CD8-positive, alpha-beta memory T cell (primary cell): ENCODE results near the gene NR3C1. TPM values are rescaled to one million over a fixed set of nuclear protein-coding genes. Genes with fewer than 3 reads are reported as not detected.

Source experiments
- CTCF ChIA-PET: fragments of 350-600 bp; sonication (Branson Sonifier 250); formaldehyde crosslinking; loops from one replicate; lab custom pipeline; 2021; ENCODE audit warnings: antibody characterized with exemption; lab: Charles Lee
- POLR2A ChIA-PET: fragments of 350-600 bp; sonication (Branson Sonifier 250); formaldehyde crosslinking; loops from one replicate; lab custom pipeline; 2021; ENCODE audit warnings: antibody characterized with exemption; lab: Charles Lee
- DNase-seq, 5 donors: peaks; one replicate each; pipeline versions ENCODE4 v3.0.0 to v3.0.0-alpha.2; 2020 to 2022; ENCODE audit warnings: mixed read lengths in 1 of 5
- H3K27ac ChIP-seq: one replicate; pipeline ENCODE4 v1.7.0; 2013; ENCODE audit warnings: low read depth, mild to moderate bottlenecking, low read length, moderate library complexity
- H3K27me3 ChIP-seq: 2 replicates; pipeline ENCODE4 v1.7.0; 2013; ENCODE audit warnings: low read length, mild to moderate bottlenecking; ENCODE audit not compliant: insufficient read depth, poor library complexity, severe bottlenecking
- H3K36me3 ChIP-seq: 2 replicates; pipeline ENCODE4 v1.7.0; 2013; ENCODE audit warnings: mild to moderate bottlenecking, low read length, moderate library complexity; ENCODE audit not compliant: insufficient read depth
- H3K4me1 ChIP-seq: 2 replicates; pipeline ENCODE4 v1.7.0; 2013; ENCODE audit warnings: mild to moderate bottlenecking, low read length, moderate library complexity; ENCODE audit not compliant: insufficient read depth
- H3K4me3 ChIP-seq: 2 replicates; pipeline ENCODE4 v1.7.0; 2013; ENCODE audit warnings: mild to moderate bottlenecking, low read length
- H3K9me3 ChIP-seq: 2 replicates; pipeline ENCODE4 v1.7.0; 2013; ENCODE audit warnings: mild to moderate bottlenecking, low read length
- H3K27ac Mint-ChIP-seq, 8 donors: one replicate each; pipeline ENCODE4 v1.8.0; 2020 to 2021; ENCODE audit warnings: mixed read lengths in 8 of 8, mild to moderate bottlenecking in 6 of 8, inconsistent platforms in 3 of 8, moderate library complexity in 3 of 8
- H3K27me3 Mint-ChIP-seq, 2 donors: one replicate each; pipeline ENCODE4 v1.8.0; 2020 to 2021; ENCODE audit warnings: mixed read lengths in 2 of 2, mild to moderate bottlenecking in 1 of 2, moderate library complexity in 1 of 2
- H3K36me3 Mint-ChIP-seq, 3 donors: one replicate each; pipeline ENCODE4 v1.8.0; 2020 to 2021; ENCODE audit warnings: mixed read lengths in 3 of 3, inconsistent platforms in 1 of 3, mild to moderate bottlenecking in 1 of 3
- H3K4me1 Mint-ChIP-seq, 3 donors: one replicate each; pipeline ENCODE4 v1.8.0; 2020 to 2021; ENCODE audit warnings: mixed read lengths in 3 of 3, inconsistent platforms in 1 of 3, mild to moderate bottlenecking in 1 of 3
- H3K4me3 Mint-ChIP-seq, 7 donors: one replicate each; pipeline ENCODE4 v1.8.0; 2020 to 2021; ENCODE audit warnings: mixed read lengths in 7 of 7, mild to moderate bottlenecking in 6 of 7, moderate library complexity in 4 of 7, inconsistent platforms in 2 of 7
- H3K9me3 Mint-ChIP-seq, 5 donors: one replicate each; pipeline ENCODE4 v1.8.0; 2020 to 2022; ENCODE audit warnings: mixed read lengths in 5 of 5, mild to moderate bottlenecking in 3 of 5, moderate library complexity in 2 of 5, inconsistent platforms in 1 of 5
- polyA plus RNA-seq: library from polyadenylated mRNA; unstranded; fragments of 300-500 nt; fragmentation: Illumina TruSeq; gene quantifications from one replicate; pipeline ENCODE4 v1.2.3, GENCODE V29; 2021
- total RNA-seq, 2 experiments: library from RNA; stranded (reverse); gene quantifications; one replicate each; pipeline ENCODE4 v1.2.3, GENCODE V29; 2021

The NR3C1 gene
- total and polyA plus RNA-seq, 3 experiments from 2014 or later, result 65.3 to 85.5 (median 66.5) TPM

DNA sequence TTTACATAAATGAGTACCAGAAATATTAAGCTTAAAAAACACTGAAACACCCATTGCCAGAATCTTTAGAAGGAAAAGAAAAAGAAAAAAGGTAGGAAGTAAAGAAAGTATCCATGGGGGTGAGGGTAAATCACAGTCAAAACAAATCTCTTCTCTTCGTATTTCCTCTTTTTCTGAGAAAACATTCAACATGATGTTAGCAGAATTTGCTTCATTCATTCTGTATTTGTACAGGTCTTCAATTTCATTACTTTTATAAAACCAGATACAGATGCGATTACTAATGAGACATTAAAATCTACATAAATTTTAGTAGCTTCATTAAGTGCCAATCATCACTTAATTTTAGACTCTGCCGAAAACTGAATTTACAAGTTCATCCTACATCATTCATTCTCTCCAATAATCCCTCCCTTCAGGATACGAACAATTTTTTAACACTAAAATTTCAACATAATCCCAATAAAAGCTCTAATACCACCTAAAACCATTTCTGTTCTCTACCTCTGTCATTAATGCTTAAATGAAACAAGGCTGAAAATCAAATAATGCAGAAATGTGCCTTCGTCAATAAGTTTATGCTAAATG, 7.0 kb downstream of the NR3C1 start:
- ChIA-PET CTCF (interaction anchor here (2.2 kb wide), 1 partner anchor 394 kb away, joined by 6 read pairs; no protein-coding TSS in a partner anchor), POLR2A (no interaction called here)
- Mint-ChIP-seq H3K9me3 (no peaks in the 10 kb centered on the region), H3K27me3 (no peaks in the 10 kb centered on the region), H3K27ac (peak overlapping the region in 6 of 8 donors; percentile 1 to 89 (median 28)), H3K36me3 (peaks cover 14 to 62% (median 17%) of the 10 kb centered on the region in 3 donors), H3K4me3 (peak overlapping the region; percentile 38 to 97 (median 93)), H3K4me1 (peaks cover 89 to 94% (median 92%) of the 10 kb centered on the region in 3 donors)
- H3K9me3 ChIP-seq, result no peaks in the 10 kb centered on the region
- H3K27ac ChIP-seq, result no peak overlapping the region
- DNase-seq, result no peak
- no peaks in the 10 kb centered on the region for H3K27me3 ChIP-seq
- no peaks in the 10 kb centered on the region for H3K36me3 ChIP-seq
- H3K4me1 ChIP-seq, result peaks cover 70% of the 10 kb centered on the region
- H3K4me3 ChIP-seq, result peak overlapping the region; percentile 12

DNA sequence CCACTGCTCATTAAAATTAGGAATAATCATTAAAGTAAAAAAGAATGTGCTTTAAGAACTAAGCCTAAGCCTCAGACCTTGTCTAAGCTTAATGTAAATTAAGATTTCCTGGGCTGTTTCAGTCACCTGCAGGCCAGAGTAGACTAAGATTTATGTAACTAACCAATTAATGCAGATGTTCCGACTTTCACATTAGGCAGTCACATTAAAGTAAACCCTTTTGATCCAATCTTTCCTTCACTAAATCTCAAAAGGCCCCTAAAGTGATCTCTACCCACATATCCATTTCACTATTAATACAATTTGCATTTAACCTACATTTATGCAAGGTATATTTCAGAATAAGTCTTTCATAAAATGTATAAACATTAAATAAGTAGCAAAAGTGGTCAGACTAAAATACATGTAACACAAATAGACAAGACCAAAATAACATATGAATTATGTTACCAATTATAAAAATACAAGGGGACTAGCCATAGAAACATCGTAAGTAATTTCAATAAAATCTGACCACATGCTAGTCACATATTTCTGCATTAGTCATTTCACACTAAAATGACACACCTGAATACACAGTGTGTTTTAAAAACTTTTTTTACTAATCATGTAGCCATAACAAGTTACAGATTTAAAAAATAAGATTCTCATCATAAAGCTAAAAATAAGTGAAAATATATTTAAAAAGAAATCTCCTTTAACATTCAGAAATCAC, 7.7 kb downstream of the NR3C1 start:
- H3K36me3 Mint-ChIP-seq, result peaks cover 14 to 57% (median 17%) of the 10 kb centered on the region in 3 donors
- no peaks in the 10 kb centered on the region for H3K27me3 Mint-ChIP-seq
- DNase-seq, result no peak
- Histone ChIP-seq H3K9me3 (no peaks in the 10 kb centered on the region), H3K27me3 (no peaks in the 10 kb centered on the region), H3K4me3 (peak overlapping the region; percentile 12), H3K27ac (no peak overlapping the region), H3K4me1 (peaks cover 67% of the 10 kb centered on the region), H3K36me3 (no peaks in the 10 kb centered on the region)
- ChIA-PET POLR2A (interaction anchor here (1.0 kb wide), 1 partner anchor 9 kb away, joined by 3 read pairs; no protein-coding TSS in a partner anchor), CTCF (interaction anchor here (2.2 kb wide), 1 partner anchor 393 kb away, joined by 6 read pairs; no protein-coding TSS in a partner anchor)
- no peaks in the 10 kb centered on the region for H3K9me3 Mint-ChIP-seq
- peaks cover 87 to 93% (median 92%) of the 10 kb centered on the region in 3 donors for H3K4me1 Mint-ChIP-seq
- H3K27ac Mint-ChIP-seq, result peak overlapping the region in 4 of 8 donors; percentile 1 to 13 (median 10)
- H3K4me3 Mint-ChIP-seq, result peak overlapping the region; percentile 38 to 97 (median 93)

GRCh38 chr5:143393524-143393923, 10.0 kb downstream of the NR3C1 start:
- Histone ChIP-seq H3K4me3 (no peak overlapping the region), H3K4me1 (peaks cover 59% of the 10 kb centered on the region), H3K36me3 (no peaks in the 10 kb centered on the region), H3K27me3 (no peaks in the 10 kb centered on the region), H3K27ac (no peak overlapping the region), H3K9me3 (no peaks in the 10 kb centered on the region)
- ChIA-PET CTCF (interaction anchor here (1.4 kb wide), 1 partner anchor 10 kb away, joined by 6 read pairs; the partner anchor contains the start of gene NR3C1), POLR2A (no interaction called here)
- Mint-ChIP-seq H3K4me3 (peak overlapping the region in 4 of 7 donors; percentile 20 to 34 (median 26)), H3K27me3 (no peaks in the 10 kb centered on the region), H3K36me3 (peaks cover 0 to 51% (median 4%) of the 10 kb centered on the region in 3 donors), H3K9me3 (no peaks in the 10 kb centered on the region), H3K4me1 (peaks cover 84 to 93% (median 92%) of the 10 kb centered on the region in 3 donors), H3K27ac (no peak overlapping the region)
- DNase-seq, result no peak

DNA sequence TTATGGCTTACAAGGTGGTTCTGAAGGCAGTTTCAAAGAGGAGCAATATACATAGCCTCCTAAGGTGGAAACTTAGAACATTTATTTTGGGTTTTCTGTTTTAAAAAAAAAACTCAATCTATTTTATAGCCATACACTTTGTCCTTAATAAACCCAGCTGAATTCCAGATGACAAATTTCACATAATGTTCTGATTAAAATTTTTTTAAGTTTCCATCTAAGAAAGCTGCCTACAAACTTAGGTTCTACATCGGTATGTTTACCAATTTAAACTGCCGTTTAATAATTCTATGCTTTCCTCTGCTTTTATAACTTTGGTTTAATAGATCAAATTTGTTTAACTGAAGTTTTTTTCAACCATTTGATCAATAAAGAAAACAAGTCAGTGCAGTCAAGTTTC, 12.5 kb downstream of the NR3C1 start:
- peaks cover 84 to 97% (median 93%) of the 10 kb centered on the region in 3 donors for H3K4me1 Mint-ChIP-seq

GRCh38 chr5:143390258-143390657, 13.2 kb downstream of the NR3C1 start:
- H3K9me3 Mint-ChIP-seq, result peaks cover 3 to 13% (median 5%) of the 10 kb centered on the region in 5 donors
- peaks cover 17 to 51% (median 22%) of the 10 kb centered on the region in 3 donors for H3K36me3 Mint-ChIP-seq
- DNase-seq, result no peak
- peaks cover 3% of the 10 kb centered on the region for H3K9me3 ChIP-seq
- POLR2A ChIA-PET, result no interaction called here
- CTCF ChIA-PET, result interaction anchor here (1.2 to 1.3 kb wide), 2 partner anchors 14 to 53 kb away, joined by 3 read pairs; no protein-coding TSS in a partner anchor
- peak overlapping the region in 1 of 7 donors; percentile 25 for H3K4me3 Mint-ChIP-seq
- H3K4me1 ChIP-seq, result peaks cover 47% of the 10 kb centered on the region
- no peak overlapping the region for H3K27ac ChIP-seq
- peaks cover 83 to 97% (median 93%) of the 10 kb centered on the region in 3 donors for H3K4me1 Mint-ChIP-seq
- no peak overlapping the region for H3K4me3 ChIP-seq
- H3K27me3 Mint-ChIP-seq, result no peaks in the 10 kb centered on the region
- H3K36me3 ChIP-seq, result no peaks in the 10 kb centered on the region
- no peaks in the 10 kb centered on the region for H3K27me3 ChIP-seq
- no peak overlapping the region for H3K27ac Mint-ChIP-seq

More for the DNA sequence above, 12.5 kb downstream of the NR3C1 start:
- no peak overlapping the region for H3K4me3 ChIP-seq
- H3K4me3 Mint-ChIP-seq, result peak overlapping the region in 2 of 7 donors; percentile 12 to 44
- no peaks in the 10 kb centered on the region for H3K27me3 Mint-ChIP-seq
- no peak for DNase-seq
- H3K36me3 ChIP-seq, result no peaks in the 10 kb centered on the region
- peaks cover 0 to 6% (median 0%) of the 10 kb centered on the region in 5 donors for H3K9me3 Mint-ChIP-seq
- H3K9me3 ChIP-seq, result no peaks in the 10 kb centered on the region
- no peaks in the 10 kb centered on the region for H3K27me3 ChIP-seq
- no peak overlapping the region for H3K27ac ChIP-seq
- H3K36me3 Mint-ChIP-seq, result peaks cover 10 to 49% (median 16%) of the 10 kb centered on the region in 3 donors
- ChIA-PET CTCF (no interaction called here), POLR2A (no interaction called here)
- H3K27ac Mint-ChIP-seq, result no peak overlapping the region
- peaks cover 53% of the 10 kb centered on the region for H3K4me1 ChIP-seq

DNA sequence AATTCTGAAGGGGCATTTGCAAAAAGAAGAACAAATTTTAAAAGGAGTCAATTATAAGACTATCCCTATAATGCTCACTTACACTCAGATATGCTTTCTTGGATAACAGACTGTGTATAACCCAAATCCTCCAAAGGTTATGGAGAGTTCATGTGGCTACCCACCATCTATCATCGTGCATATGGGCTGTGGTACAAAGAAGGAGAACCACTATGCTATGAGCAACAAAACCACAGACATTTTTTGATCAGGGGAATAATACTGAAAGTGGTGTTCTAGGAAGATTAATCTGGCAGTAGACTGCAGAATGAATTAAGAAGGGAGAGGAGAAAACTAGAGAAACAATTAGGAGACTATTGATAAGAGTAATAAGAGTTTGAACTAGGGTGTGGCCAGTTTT, 16.8 kb downstream of the NR3C1 start:
- POLR2A ChIA-PET, result no interaction called here
- CTCF ChIA-PET, result no interaction called here
- Mint-ChIP-seq H3K9me3 (peaks cover 5 to 18% (median 7%) of the 10 kb centered on the region in 5 donors), H3K4me1 (peaks cover 82 to 99% (median 95%) of the 10 kb centered on the region in 3 donors), H3K36me3 (peaks cover 30 to 66% (median 36%) of the 10 kb centered on the region in 3 donors), H3K27ac (peak overlapping the region in 2 of 8 donors; percentile 9 to 69), H3K27me3 (no peaks in the 10 kb centered on the region), H3K4me3 (peak overlapping the region in 1 of 7 donors; percentile 1)
- Histone ChIP-seq H3K9me3 (peaks cover 9% of the 10 kb centered on the region), H3K36me3 (no peaks in the 10 kb centered on the region), H3K27me3 (no peaks in the 10 kb centered on the region), H3K27ac (no peak overlapping the region), H3K4me1 (peaks cover 46% of the 10 kb centered on the region), H3K4me3 (no peak overlapping the region)
- no peak for DNase-seq

DNA sequence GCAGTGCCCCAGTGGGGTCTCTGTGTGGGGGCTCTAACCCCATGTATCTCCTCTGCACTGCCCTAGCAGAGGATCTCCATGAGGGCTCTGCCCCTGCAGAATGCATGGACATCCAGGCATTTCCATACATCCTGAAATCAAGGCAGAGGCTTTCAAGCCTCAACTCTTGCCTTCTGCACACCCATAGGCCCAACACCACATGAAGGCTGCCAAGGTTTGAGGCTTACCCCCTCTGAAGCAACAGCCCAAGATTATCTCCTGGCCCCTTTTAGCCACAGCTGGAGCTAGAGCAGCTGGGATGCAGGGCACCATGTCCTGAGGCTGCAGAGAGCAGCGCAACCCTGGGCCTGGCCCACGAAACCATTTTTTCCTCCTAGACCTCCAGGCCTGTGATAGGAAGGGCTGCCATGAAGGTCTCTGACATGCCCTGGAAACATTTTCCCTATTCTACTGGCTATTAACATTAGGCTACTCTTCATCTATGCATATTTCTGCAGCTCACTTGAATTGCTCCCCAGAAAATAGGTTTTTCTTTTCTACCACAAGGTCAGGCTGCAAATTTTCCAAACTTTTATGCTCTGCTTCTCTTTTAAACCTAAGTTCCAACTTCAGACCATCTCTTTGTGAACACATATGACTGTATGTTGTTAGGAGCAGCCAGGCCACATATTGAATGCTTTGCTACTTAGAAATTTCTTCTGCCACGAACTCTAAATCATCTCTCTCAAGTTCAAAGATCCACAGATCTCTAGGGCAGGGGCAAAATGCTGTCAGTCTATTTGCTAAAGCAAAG, 18.4 kb downstream of the NR3C1 start:
- POLR2A ChIA-PET, result no interaction called here
- Histone ChIP-seq H3K27me3 (no peaks in the 10 kb centered on the region), H3K4me1 (peaks cover 49% of the 10 kb centered on the region), H3K27ac (no peak overlapping the region), H3K9me3 (peaks cover 9% of the 10 kb centered on the region), H3K36me3 (no peaks in the 10 kb centered on the region), H3K4me3 (no peak overlapping the region)
- peaks cover 87 to 99% (median 99%) of the 10 kb centered on the region in 3 donors for H3K4me1 Mint-ChIP-seq
- peaks cover 5 to 18% (median 7%) of the 10 kb centered on the region in 5 donors for H3K9me3 Mint-ChIP-seq
- H3K27me3 Mint-ChIP-seq, result no peaks in the 10 kb centered on the region
- peaks cover 30 to 65% (median 36%) of the 10 kb centered on the region in 3 donors for H3K36me3 Mint-ChIP-seq
- DNase-seq, result no peak
- peak overlapping the region in 1 of 7 donors; percentile 14 for H3K4me3 Mint-ChIP-seq
- CTCF ChIA-PET, result no interaction called here
- H3K27ac Mint-ChIP-seq, result peak overlapping the region in 1 of 8 donors; percentile 32
